Smooth muscle cell of trachea (primary cell): ENCODE results near the gene GGA1. TPM values are rescaled to one million over a fixed set of nuclear protein-coding genes. Genes with fewer than 3 reads are reported as not detected.

ENCODE experiments used
- total RNA-seq: library from RNA; depleted of rRNA; stranded (reverse); fragments of >200 nt; gene quantifications from 2 replicates; pipeline ENCODE4 v1.2.1, GENCODE V29; 2014

Gene GGA1, protein sequence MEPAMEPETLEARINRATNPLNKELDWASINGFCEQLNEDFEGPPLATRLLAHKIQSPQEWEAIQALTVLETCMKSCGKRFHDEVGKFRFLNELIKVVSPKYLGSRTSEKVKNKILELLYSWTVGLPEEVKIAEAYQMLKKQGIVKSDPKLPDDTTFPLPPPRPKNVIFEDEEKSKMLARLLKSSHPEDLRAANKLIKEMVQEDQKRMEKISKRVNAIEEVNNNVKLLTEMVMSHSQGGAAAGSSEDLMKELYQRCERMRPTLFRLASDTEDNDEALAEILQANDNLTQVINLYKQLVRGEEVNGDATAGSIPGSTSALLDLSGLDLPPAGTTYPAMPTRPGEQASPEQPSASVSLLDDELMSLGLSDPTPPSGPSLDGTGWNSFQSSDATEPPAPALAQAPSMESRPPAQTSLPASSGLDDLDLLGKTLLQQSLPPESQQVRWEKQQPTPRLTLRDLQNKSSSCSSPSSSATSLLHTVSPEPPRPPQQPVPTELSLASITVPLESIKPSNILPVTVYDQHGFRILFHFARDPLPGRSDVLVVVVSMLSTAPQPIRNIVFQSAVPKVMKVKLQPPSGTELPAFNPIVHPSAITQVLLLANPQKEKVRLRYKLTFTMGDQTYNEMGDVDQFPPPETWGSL
- total RNA-seq = 52.3 and 53.2 TPM in 2 replicates

DNA sequence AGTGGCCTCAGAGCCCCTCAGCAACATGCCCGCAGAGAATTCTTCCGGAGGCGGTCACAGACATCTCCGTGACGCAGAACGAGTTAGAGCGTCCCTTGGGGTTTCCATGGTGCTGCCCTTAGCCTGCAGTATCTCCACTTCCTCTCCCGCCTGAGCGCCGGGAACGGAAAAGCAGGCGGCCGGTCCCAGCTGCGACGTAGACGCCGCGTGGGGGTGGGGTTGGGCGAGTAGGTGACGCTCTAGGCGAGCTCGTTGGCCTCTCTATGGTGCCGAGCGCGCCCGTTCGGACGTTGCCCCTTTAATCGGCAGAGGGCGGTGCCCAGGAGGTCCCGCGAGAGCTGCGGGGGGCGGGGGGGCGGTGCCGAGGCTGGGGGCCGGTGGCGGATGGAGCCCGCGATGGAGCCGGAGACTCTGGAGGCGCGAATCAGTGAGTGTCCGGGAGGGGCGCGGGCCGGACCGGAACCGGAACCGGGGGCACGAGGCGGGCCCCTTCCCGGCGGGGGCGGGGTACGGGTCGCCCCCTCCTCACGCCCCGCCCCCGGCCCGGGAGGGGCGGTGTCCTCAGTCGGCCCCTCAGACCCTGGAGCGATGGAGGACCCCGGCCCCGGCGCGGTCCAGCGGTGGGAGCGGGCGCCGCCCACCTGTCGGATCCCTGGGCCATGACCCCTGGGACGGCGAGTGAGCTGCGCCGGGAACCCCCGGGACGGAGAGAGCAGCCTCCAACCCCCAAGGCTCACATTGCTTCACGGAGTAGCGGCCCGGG lies at the start of gene GGA1:
Gene GGA1 (plus strand): TSS at position 358 of the 763 bp plus-strand sequence. CDS start 27 bp downstream, at position 385.

DNA sequence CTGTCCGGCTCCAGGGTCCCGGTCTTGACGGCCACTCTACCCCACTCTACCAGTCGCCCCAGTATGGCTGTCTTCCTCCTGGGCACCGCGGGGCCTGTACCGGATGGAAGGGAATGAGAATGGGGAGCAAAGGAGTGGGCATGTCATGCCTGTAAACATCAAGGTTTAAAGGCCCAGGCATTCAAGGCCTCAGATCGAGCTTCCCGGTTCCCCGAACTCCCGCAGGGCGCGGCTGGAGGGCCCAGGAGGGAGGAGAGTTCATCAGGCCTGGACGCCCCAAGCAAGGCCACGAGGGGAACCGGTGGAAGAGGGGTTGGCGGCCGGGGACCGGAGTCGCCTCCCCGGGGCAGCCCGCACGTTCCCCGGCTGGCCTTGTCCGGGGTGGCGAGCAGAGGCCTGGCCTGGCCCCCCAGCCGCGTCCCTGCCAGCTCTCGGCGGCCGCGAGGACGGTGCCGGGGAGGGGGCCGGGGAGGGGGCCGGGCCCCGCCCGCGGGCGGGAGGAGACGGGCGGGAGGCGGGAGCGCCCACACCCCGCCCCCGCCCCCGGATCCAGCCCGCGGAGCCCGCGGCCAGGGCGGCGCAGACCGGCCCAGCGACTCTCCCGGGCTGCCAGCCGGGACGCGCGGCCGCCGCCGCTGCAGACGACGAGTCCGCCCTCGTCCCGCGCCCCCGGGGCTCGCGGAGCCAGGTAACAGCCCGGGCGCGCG lies 48.6 kb upstream of the GGA1 start, which contains the start of gene CDC42EP1:
Gene CDC42EP1 (plus strand): TSS at position 580 of the 707 bp plus-strand sequence. CDS start 5,870 bp downstream, outside the sequence.

DNA sequence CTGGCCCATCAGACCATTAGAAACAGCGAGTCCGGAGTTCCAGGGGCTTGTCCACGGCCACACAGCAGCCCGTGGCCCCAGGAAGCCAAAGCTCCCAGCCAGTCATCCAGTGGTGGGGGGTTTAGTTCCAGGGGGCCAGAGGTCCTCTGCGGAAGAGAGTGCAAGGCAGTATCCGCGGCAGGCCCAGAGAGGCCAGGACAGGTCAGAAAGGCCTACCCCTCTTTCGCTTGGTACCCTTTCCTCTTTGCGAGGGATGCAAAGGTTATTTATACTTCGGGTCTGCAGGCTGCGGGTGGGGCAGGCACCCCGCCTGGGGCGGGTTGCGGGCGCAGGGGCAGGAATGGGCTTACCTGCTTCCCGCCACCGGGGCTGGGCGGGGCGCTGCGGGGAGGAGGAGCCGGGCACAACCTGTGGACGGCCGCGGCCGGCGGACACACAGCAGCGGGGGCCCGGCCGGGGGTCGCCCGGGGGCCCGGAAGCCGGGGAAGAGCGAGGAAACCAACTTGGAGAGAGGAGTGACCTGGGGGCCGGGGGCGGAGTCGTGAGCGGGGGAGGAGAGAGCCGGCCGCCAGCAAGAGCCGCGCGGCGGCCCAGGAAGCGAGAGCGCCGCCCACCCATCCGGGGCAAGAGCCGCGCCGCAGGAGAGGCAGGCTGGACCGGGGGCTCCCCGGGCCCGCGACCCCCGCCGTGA lies 30.6 kb downstream of the GGA1 start, which contains the start of gene SH3BP1:
Gene SH3BP1 (plus strand): TSS at position 600 of the 691 bp plus-strand sequence. CDS start 119 bp downstream, outside the sequence.

DNA sequence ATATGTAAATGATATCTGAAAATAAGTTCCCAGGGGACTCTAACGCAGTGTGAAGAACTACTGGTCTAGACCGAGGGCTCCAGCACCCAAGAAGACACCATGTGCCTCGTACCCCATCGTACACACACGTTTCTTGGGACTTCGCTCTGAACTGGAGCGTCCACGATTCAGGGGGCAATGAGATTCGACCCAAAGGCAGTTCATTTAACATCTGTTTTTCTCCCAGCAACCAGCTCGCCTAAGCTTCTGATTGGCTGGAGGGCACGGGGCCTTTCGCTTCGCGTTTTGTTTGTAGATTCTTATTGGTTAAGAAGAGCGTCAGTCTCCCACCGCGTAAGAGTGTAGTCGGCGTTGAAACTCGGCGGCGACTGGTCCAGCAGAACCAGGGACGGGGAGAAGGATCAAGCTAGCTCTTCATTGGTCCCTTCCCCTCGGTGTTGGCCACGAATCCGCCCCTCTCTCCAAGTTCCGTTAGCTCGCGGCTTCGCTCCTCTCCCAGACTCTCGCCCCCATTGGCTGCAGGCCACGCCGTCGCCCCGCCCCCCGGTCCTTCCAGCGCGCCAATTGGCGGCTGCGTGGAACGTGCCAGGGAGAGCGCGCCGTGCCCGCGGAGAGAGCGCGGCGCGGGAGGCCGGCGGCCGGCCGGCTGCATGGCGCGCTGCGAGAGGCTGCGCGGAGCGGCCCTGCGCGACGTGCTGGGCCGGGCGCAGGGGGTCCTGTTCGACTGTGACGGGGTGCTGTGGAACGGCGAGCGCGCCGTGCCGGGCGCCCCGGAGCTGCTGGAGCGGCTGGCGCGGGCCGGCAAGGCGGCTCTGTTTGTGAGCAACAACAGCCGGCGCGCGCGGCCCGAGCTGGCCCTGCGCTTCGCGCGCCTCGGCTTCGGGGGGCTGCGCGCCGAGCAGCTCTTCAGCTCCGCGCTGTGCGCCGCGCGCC lies 49.8 kb downstream of the GGA1 start, which contains the start of gene PDXP:
Gene PDXP (plus strand): TSS at position 591 of the 933 bp plus-strand sequence. CDS start 60 bp downstream, at position 651.

DNA sequence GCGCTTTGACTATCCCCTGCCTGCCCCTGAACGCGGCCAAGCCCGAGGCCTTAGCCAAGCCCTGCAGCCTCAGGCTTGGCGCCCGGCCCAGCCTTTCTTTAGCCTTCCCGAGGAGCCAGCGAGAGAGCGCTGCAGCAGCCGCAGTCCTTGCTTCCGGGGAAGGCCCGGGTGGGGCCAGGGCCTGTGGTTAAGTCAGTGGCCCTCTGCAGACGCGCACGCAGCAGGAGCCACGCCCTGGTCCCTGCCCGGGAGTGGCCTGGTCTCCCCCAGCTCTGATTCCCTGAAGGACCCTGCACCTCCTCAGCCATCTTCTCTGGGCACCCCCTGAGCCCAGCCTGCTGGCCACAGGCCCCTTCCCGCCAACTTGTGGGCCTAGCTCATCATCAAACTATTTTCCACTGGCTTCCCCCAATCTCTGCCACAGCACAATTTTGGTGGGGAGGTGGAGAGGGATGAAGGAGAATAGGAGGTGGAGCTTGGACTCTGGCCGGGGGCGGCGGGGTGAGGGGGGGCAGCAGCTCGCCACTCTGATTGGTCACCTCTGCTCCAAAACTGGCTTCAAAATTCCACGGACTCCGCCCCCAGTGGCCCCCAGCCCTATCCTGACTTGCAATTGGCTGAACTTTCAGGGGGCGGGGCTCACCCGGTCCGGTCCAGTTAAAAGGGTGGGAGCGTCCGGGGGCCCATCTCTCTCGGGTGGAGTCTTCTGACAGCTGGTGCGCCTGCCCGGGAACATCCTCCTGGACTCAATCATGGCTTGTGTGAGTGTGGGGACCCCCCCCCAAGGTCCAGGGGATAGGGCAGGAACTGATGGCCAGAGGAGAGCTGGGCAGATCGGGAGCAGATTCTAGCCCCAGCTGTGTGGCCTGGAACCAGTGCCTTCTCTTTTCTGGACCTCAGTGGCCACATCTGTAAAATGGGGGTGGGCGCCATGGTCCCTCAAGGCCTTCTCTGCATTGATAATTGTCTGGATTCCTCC lies 66.6 kb downstream of the GGA1 start, which contains the start of gene LGALS1:
Gene LGALS1 (plus strand): TSS at position 686 of the 979 bp plus-strand sequence. CDS start 67 bp downstream, at position 753.

Other genes starting within 250 kb of the GGA1 start
- gene ELFN2, start 181.4 kb upstream of the GGA1 start, total RNA-seq = under 0.01 TPM in 1 of 2 replicates, not detected in the other
- gene MFNG, start 122.5 kb upstream of the GGA1 start, total RNA-seq = 0.33 and 1.5 TPM in 2 replicates
- 2.0 and 4.1 TPM in 2 replicates for gene CARD10, start 89.4 kb upstream of the GGA1 start, total RNA-seq
- 12.4 and 22.0 TPM in 2 replicates for gene CDC42EP1, start 48.4 kb upstream of the GGA1 start, total RNA-seq
- gene LGALS2, start 28.7 kb upstream of the GGA1 start, total RNA-seq = not detected in 2 replicates
- gene SH3BP1, start 30.8 kb downstream of the GGA1 start, total RNA-seq = 11.5 and 11.7 TPM in 2 replicates
- 6.4 and 9.1 TPM in 2 replicates for gene PDXP, start 49.9 kb downstream of the GGA1 start, total RNA-seq
- gene LGALS1, start 66.8 kb downstream of the GGA1 start, total RNA-seq = 5,552 and 9,643 TPM in 2 replicates
- 16.0 and 29.7 TPM in 2 replicates for gene NOL12, start 77.5 kb downstream of the GGA1 start, total RNA-seq
- gene TRIOBP, start 88.2 kb downstream of the GGA1 start, total RNA-seq = 296 and 339 TPM in 2 replicates
- 27.5 and 27.6 TPM in 2 replicates for gene GCAT, start 199.1 kb downstream of the GGA1 start, total RNA-seq
- not detected in 2 replicates for gene GALR3, start 214.5 kb downstream of the GGA1 start, total RNA-seq
- 25.0 and 36.7 TPM in 2 replicates for gene ANKRD54, start 235.5 kb downstream of the GGA1 start, total RNA-seq
- 313 and 409 TPM in 2 replicates for gene EIF3L, start 240.6 kb downstream of the GGA1 start, total RNA-seq